ENCODE data around the gene DPP6. TPM values are rescaled to one million over a fixed set of nuclear protein-coding genes. Genes with fewer than 3 reads are reported as not detected.

DPP6 gene
- total and polyA plus RNA-seq, 8 donors = 0.29 to 1.2 (median 0.57) TPM

GRCh38 chr7:154698726-154699291, 646.6 kb downstream of the DPP6 start:
- no peak overlapping the region for H3K27ac ChIP-seq
- intact Hi-C loops (cut with DNase I) = no loop called here
- TF ChIP-seq, protein P1, sequence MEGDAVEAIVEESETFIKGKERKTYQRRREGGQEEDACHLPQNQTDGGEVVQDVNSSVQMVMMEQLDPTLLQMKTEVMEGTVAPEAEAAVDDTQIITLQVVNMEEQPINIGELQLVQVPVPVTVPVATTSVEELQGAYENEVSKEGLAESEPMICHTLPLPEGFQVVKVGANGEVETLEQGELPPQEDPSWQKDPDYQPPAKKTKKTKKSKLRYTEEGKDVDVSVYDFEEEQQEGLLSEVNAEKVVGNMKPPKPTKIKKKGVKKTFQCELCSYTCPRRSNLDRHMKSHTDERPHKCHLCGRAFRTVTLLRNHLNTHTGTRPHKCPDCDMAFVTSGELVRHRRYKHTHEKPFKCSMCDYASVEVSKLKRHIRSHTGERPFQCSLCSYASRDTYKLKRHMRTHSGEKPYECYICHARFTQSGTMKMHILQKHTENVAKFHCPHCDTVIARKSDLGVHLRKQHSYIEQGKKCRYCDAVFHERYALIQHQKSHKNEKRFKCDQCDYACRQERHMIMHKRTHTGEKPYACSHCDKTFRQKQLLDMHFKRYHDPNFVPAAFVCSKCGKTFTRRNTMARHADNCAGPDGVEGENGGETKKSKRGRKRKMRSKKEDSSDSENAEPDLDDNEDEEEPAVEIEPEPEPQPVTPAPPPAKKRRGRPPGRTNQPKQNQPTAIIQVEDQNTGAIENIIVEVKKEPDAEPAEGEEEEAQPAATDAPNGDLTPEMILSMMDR (IDR thresholded peaks at IDR 0.05) = no peak
- H3K27me3 ChIP-seq = no peaks in the 10 kb centered on the region
- ATAC-seq (peak; percentile 26), DNase-seq (no peak)
- H3K4me1 ChIP-seq = no peaks in the 10 kb centered on the region
- peaks cover 0 to 12% of the 10 kb centered on the region in 2 donors for H3K9me3 ChIP-seq
- H3K36me3 ChIP-seq = no peaks in the 10 kb centered on the region
- no peak overlapping the region for H3K4me3 ChIP-seq

DNA sequence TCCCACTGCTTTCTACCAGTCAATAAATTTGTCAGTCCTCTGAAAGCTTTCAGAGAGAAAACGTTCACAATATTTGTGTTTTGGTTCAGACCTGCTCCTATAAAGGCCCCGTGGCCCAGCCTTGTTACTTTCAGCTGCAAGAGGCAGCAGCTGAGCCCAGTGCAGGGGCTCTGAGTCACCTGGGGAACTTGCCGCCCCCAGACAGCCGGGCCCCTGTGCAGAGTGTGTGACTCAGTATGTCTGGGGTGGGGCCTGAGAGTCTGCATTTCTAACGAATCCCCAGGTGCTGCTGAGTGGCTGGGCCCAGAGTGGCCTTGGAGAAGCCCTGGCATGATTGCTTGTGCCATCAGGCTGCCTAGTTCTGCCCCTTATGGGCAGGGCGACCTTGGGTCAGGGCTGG, 647.2 kb downstream of the DPP6 start:
- peak; percentile 27 for ATAC-seq
- TF ChIP-seq, protein P1 (IDR thresholded peaks at IDR 0.05) = no peak

GRCh38 chr7:154709840-154710520, 657.8 kb downstream of the DPP6 start:
- no peaks in the 10 kb centered on the region for H3K36me3 ChIP-seq
- TF ChIP-seq, protein P1 (IDR thresholded peaks at IDR 0.05) = no peak
- intact Hi-C loops (cut with DNase I) = no loop called here
- no peak overlapping the region for H3K27ac ChIP-seq
- no peaks in the 10 kb centered on the region for H3K4me1 ChIP-seq
- DNase-seq = no peak
- H3K9me3 ChIP-seq = peaks cover 0 to 20% of the 10 kb centered on the region in 2 donors
- no peak overlapping the region for H3K4me3 ChIP-seq
- H3K27me3 ChIP-seq = no peaks in the 10 kb centered on the region
- ATAC-seq = no peak

More for the DNA sequence above, 647.2 kb downstream of the DPP6 start:
- Histone ChIP-seq H3K4me3 (no peak overlapping the region), H3K4me1 (no peaks in the 10 kb centered on the region), H3K27me3 (no peaks in the 10 kb centered on the region), H3K9me3 (peaks cover 0 to 18% of the 10 kb centered on the region in 2 donors), H3K27ac (no peak overlapping the region), H3K36me3 (no peaks in the 10 kb centered on the region)
- intact Hi-C loops (cut with DNase I) = no loop called here
- no peak for DNase-seq

DNA sequence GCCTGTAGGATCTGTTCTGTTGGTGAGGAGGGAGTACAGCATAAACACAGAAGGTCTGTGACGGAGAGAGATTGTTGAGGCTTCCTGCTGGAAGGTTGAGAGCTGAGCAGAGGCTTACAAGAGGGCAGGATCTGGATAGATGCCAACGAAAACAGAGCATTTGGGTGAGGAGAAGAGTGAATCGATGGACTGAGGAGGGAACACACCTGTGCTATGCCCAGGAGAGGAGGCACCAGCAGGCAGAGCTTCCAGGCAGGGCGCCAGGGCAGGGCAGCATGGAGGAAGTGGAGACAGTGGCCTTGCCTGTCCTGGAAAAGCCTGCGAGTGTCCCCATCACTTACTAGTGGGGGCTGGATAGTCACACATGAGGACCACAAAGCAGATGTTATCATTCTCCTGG, 667.8 kb downstream of the DPP6 start:
- Histone ChIP-seq H3K27me3 (no peaks in the 10 kb centered on the region), H3K27ac (no peak overlapping the region), H3K4me3 (no peak overlapping the region), H3K9me3 (peaks cover 0 to 6% of the 10 kb centered on the region in 2 donors), H3K36me3 (no peaks in the 10 kb centered on the region), H3K4me1 (no peaks in the 10 kb centered on the region)
- TF ChIP-seq, protein P1 (IDR thresholded peaks at IDR 0.05) = no peak
- DNase-seq (no peak), ATAC-seq (no peak)
- intact Hi-C loops (cut with DNase I) = no loop called here

GRCh38 chr7:154721086-154721485, 668.9 kb downstream of the DPP6 start:
- intact Hi-C loops (cut with DNase I) = no loop called here
- no peak for ATAC-seq

More at GRCh38 chr7:154721086-154721485, 668.9 kb downstream of the DPP6 start:
- peaks cover 0 to 16% of the 10 kb centered on the region in 2 donors for H3K9me3 ChIP-seq
- TF ChIP-seq, protein P1 (IDR thresholded peaks at IDR 0.05) = no peak
- H3K27ac ChIP-seq = no peak overlapping the region
- no peak for DNase-seq
- no peaks in the 10 kb centered on the region for H3K27me3 ChIP-seq
- H3K4me3 ChIP-seq = no peak overlapping the region
- H3K4me1 ChIP-seq = no peaks in the 10 kb centered on the region
- no peaks in the 10 kb centered on the region for H3K36me3 ChIP-seq

Data from left lung (tissue), 10 donors.